Ovary (tissue), 3 donors: ENCODE results near the gene HOXC13.

Source experiments
- CTCF ChIP-seq, 3 donors: fragments of 450-650 bp in 2 of 3; fragments of 200-600 bp in 1 of 3; IDR thresholded peaks; one replicate each; pipeline versions ENCODE4 v1.5.1 to v1.8.0; 2016 to 2022; ENCODE audit warnings: antibody characterized with exemption in 3 of 3, mild to moderate bottlenecking in 1 of 3
- EP300 ChIP-seq: sonication (generic); formaldehyde crosslinking; IDR thresholded peaks from one replicate; pipeline ENCODE4 v1.6.1; 2017; ENCODE audit warnings: antibody characterized with exemption
- POLR2A ChIP-seq: fragments of 450-650 bp; IDR thresholded peaks from one replicate; pipeline ENCODE4 v1.6.1; 2017; ENCODE audit warnings: antibody characterized with exemption, mild to moderate bottlenecking, moderate library complexity
- donor health status: DM: no; HTN: no; CAD: no.

- TF ChIP-seq CTCF (IDR thresholded peaks at IDR 0.05) (no peak), POLR2A (no peak), EP300 (no peak)
Observed at GRCh38 chr12:53971129-53971528, 32.5 kb downstream of the HOXC13 start.
